Suppressor macrophage treated with lipopolysaccharide for 1 hour (primary cell): ENCODE results near the gene GALC.
"Not testable (repeated sequence)": the region's sequence is repeated elsewhere in the genome, so short reads cannot be mapped to it uniquely, and the experiment has no call there.

Source experiments
- DNase-seq, 3 donors: peaks; one replicate each; pipeline ENCODE4 v3.0.0-alpha.2; 2020 to 2022

GALC gene

DNA sequence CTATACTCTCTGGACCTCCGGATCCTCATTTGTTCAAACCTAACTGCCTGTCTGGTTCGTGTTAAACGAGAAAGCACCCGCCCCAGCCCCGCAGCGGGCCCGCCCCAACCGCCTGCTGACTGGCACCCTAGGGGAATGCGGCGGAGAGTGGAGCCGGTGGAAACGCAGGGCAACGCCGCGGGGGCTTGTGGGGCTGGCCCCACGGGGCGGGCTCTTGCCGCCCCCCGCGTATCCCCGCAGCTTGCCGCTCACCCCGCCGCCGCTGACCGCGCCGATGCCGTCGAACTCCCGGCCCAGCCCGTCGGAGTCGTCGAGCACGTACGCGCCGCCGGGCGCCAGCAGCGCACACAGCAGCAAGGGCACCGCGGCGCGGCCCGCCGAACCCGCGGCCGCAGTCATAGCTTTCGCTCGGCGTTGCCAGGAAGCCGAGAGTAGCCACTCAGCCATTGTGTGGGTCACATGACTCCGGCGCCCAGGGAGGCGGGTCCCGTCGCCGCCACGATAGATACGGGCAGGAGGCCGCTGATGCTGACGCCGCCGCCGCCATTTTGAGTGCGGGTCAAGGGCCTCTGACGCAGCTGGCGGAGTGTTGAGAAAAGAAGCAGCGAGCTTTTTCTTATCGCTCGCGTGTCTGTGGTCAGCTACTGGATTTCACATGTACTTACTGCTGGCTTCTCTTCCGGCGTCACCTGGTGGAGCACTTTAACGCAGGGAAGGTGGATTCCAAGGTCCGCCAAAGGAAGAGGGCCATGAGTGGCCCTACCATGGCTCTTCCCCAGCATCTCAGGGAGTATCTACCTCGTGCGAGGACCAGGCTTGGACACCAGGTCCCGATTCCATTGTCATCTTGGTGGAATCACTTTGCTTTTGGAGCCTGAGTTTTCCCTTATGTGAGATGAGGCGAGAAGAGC, at the start of gene GALC:
GALC (minus strand) TSS at position 465 of the 911 bp plus-strand sequence; CDS start at position 447, 18 bp downstream.
- DNase-seq = peak; percentile 97

- no peak for DNase-seq
Observed at GRCh38 chr14:88040146-88040545, 47.2 kb upstream of the GALC start.

GRCh38 chr14:88039197-88039596, 46.2 kb upstream of the GALC start:
- no peak for DNase-seq

DNA sequence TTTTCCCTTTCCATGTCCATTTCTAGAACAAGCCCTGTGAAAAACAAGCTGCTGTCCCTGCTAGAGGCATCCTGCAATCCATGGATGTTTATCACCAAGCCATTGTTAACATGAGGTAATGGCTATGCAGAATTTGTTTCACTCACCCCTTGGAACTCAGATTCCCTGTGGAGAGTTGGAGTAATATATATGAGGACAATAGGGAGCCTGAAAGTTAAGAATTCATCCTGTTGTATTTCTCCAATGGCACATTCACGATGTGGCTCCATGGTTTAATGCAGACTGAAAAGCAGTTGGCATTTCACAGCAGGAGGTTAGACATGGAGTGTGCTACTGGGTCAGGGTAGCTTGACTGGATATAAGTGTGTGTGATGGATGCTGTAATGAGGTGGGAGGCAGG, 44.3 kb upstream of the GALC start:
- DNase-seq = no peak

DNA sequence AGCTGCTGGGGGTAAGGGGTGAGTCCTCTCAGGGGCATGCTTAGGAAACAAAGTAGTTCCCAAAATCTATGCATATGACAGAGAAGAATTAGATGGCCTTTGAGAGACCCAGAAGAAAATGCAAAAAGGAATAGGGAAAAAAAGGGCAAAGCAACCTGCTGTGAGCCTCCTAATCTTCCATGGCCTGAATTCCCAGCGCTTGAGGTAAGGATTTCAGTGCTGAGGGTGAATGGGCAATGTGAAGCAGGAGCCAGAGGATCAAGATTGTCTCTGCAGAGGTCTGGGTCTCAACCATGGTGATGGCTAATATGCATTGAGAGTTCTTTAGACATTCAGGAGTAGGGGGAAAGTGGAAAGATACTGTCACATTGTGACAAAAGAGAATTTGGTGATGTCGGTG, 43.4 kb upstream of the GALC start:
- no peak for DNase-seq

- DNase-seq = peak in 1 of 3 donors; percentile 22
Observed at GRCh38 chr14:88034076-88034475, 41.1 kb upstream of the GALC start.

DNA sequence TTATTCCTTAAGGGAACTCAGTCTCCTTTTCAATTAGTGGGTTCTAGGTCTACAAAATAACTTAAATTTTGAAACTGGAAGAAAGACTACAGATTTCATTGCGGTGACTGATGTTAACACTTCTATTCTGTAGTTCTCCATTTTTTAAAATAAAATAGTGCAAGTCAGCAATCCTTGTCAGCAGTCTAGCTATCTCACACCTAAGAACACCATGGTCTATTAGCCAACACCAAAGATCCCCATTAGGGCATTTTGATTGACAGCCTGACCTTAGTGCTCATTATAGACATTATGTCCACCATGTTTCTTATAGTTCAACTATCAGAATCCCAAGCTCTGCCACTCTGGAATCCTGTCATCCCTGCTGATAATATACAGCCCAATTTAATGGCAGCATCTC, 39.4 kb upstream of the GALC start:
- DNase-seq = peak in 1 of 3 donors; percentile 24

DNA sequence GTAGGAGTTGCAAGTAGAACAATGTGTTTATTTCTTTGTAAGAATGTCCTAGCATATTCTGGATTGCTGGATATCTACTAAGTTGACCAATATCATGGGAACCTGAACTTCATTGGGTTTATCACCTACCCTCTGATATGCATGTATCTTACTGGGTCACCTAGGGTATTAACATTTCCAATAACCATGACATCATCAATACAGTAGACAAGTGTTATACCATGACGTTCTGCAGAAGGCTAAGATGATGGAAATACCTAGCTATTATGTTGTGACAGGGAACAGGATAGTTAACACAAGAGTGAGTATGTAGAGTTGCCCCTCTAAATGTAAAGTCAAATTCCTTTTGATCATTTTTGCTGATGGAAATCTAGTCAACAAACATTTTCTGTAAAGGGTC, 37.9 kb upstream of the GALC start:
- no peak for DNase-seq

- DNase-seq = peak in 2 of 3 donors; percentile 27 to 41
Observed at GRCh38 chr14:88030079-88030478, 37.1 kb upstream of the GALC start.

DNA sequence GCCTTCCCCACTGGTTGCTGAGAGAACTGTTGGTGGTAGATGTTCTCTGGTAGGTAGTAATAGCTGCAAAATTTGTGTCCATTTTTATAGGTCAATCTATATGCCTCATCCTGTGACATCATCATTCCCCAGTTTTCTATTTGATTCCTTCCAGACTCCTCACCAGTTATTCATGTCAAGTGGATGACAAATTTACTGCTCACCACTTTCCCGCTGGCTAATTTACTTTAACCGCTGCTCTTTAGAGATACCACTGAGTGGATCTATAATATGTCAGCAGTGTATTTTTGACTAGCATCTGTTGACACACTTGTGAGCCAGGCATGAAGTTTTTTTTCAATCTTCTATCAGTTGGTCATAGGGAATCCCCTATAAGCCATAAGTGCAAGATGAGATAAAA, 36.5 kb upstream of the GALC start:
- DNase-seq = peak in 2 of 3 donors; percentile 10 to 30

DNA sequence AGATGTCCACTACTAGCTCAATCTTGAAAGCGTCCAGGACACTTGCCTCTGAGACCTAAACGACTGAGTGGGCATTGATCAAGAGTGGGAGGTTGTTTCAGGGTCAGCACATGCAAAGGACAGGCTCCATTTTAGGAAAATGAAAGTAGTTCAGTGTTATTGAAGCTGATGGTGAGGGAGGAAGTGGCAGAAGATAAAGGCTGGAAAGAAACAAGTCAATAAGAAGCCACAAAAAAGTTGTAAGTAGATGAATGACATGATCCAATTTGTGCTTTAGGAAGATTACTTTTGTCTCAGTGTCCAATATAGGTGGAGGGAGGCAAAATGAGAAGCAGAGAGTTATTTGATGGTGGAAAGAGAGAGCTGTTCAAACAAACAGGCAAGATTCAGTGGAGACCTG, 33.9 kb upstream of the GALC start:
- no peak for DNase-seq

DNA sequence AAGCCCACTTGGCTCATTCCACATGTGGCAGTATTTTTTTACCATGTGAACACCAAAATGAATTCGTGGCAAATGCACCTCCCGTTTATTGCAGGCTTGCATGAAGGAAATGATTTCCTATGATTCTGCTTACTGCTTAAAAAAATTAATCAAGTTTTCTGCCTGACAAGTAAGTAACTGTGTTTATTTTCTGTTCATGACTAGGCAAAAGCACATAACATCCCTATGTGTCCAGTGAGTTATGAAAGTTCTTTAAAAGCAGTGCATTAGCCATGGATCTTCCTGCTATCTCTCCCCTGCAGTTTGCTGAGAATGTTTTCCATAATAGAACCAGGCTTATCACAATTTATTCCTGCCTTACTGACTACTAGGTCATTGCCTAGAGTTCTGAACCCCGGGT, 32.3 kb upstream of the GALC start:
- DNase-seq = no peak

DNA sequence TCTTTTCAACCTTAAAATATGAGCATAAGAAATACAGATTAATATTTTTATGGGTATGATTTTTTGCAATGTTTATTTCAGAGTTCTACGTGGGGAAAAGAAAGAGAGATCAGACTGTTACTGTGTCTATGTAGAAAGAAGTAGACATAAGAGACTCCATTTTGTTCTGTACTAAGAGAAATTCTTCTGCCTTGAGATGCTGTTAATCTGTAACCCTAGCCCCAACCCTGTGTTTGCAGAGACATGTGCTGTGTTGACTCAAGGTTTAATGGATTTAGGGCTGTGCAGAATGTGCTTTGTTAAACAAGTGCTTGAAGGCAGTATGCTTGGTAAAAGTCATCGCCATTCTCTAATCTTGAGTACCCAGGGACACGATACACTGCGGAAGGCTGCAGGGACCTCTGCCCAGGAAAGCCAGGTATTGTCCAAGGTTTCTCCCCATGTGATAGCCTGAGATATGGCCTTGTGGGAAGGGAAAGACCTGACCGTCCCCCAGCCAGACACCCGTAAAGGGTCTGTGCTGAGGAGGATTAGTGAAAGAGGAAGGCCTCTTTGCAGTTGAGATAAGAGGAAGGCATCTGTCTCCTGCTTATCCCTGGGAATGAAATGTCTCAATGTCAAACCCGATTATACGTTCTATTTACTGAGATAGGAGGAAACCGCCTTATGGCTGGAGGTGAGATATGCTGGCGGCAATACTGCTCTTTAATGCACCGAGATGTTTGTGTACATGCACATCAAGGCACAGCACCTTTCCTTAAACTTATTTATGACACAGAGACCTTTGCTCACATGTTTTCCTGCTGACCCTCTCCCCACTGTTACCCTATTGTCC, 31.5 kb upstream of the GALC start:
- not testable (repeated sequence) for DNase-seq

- peak; percentile 17 to 37 (median 28) for DNase-seq
Observed at GRCh38 chr14:88023658-88024187, 30.7 kb upstream of the GALC start.

- peak; percentile 66 to 88 (median 86) for DNase-seq
Observed at GRCh38 chr14:88017535-88017934, 24.6 kb upstream of the GALC start.

- DNase-seq = no peak
Observed at GRCh38 chr14:88016768-88017167, 23.8 kb upstream of the GALC start.

- peak; percentile 87 to 92 (median 91) for DNase-seq
Observed at GRCh38 chr14:88013750-88014349, 20.9 kb upstream of the GALC start.

DNA sequence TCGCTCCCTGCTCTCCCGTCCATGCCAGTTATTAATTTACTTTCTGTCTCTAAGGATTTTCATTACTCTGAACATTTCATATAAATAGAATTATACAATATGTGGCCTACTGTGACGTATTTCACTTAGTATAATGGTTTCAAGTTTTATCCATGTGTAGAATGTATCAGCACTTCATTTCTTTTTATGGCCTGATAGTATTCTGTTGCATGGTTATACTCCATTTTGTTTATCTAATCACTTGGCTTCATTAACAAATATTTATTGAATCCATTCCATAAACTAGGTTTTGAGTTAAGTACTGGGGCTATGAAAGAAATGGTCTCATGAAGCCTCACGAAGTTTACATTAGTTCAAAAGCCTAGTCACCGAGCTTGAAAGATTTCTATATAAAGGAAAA, 19.5 kb upstream of the GALC start:
- no peak for DNase-seq

DNA sequence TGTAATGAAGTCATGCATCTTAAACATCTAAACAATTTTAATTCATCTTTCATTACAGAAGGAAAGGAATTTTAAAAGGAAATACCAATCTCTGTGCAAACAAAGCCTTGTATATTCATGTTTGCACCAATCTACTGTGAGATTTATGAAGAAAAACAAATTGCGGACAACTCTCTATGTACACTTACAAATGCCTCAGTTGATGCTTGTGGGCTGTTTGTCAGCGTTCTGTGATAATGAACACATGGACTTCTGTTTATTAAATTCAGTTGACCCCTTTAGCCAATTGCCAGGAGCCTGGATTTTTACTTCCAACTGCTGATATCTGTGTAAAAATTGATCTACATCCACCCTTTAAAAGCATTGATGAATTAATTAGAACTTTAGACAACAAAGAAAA, 17.3 kb upstream of the GALC start:
- no peak for DNase-seq

GRCh38 chr14:88009486-88009885, 16.5 kb upstream of the GALC start:
- no peak for DNase-seq

DNA sequence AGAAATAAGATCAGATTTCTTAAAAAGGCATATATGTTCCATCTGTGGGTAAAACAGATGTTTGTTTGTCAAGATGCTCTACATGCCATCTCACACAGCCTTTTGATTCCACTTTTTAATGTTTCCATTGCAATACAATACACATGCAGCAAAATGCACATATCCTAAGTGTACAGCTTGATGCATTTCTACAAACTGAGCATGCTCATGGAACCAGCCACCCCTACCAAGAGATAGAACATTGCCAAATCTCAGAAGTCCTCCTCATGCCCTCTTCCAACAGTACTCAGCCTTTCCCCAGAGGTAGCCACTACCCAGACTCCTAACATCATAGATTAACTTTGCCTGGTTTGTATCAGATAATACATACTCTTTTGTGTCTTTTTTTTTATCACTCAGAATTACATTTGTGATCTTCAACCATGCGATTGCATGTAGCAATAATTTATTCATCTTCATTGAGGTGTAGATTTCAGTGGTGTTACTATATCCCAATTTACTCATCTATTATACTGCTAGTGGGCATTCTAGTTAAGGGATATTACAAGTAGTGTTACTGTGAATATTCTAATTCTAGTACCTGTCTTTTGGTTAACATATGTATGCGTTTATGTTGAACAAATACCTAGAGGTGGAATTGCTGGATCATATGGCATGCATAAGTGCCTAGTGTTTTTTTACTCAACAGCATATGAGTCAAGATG, 15.2 kb upstream of the GALC start:
- DNase-seq = no peak

DNA sequence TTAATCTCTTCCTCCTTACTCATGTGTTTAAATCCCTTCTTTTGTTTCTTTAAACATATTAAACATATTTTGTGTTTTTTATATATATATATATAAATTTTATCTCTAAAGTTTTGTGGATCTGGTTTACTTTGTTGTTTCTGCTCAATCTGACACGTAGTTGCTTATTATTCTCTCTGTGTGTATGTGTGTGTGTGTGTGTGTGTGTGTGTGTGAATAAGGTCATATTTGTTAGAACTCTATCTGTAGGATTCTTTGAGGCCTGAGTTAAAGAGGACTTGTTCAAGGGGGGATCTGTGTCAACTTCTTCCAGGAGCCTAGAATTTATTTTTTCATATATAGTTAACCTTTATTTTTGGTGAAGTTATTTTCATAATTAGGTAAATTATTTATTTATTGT, 14.6 kb upstream of the GALC start:
- no peak for DNase-seq
